Hepatocyte (in vitro differentiated cells): Measurements from ENCODE around the gene KCNQ1.

Experiments used
- EZH2 ChIP-seq: fragments of 200-600 bp; sonication (generic); IDR thresholded peaks from 2 replicates; pipeline ENCODE4 v1.6.1; 2016; ENCODE audit warnings: antibody characterized with exemption, mild to moderate bottlenecking, borderline replicate concordance
- TF ChIP-seq, protein P1 (sequence below): fragments of 200-600 bp; sonication (generic); IDR thresholded peaks from 2 replicates; pipeline ENCODE4 v1.5.1; 2016; ENCODE audit warnings: antibody characterized with exemption, mild to moderate bottlenecking; ENCODE audit not compliant: poor library complexity

DNA sequence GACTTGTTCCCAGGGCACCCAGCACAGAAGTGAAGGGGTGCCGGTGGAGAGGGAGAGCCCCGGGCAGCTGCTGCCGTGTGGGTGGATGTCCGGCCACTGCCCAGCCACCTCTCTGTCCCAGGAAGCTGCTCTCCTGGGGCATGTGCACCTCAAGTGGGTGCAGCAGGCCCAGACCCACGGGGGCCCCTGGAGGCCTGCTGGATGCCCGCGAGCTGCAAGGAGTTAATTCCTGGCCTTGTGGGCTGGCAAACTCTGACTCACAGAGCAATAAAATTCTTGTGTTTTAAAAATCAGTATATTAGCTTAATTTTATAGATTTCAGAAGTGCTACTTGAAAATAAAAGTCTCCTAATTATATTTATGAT, 292.4 kb downstream of the KCNQ1 start:
- TF ChIP-seq, protein P1, sequence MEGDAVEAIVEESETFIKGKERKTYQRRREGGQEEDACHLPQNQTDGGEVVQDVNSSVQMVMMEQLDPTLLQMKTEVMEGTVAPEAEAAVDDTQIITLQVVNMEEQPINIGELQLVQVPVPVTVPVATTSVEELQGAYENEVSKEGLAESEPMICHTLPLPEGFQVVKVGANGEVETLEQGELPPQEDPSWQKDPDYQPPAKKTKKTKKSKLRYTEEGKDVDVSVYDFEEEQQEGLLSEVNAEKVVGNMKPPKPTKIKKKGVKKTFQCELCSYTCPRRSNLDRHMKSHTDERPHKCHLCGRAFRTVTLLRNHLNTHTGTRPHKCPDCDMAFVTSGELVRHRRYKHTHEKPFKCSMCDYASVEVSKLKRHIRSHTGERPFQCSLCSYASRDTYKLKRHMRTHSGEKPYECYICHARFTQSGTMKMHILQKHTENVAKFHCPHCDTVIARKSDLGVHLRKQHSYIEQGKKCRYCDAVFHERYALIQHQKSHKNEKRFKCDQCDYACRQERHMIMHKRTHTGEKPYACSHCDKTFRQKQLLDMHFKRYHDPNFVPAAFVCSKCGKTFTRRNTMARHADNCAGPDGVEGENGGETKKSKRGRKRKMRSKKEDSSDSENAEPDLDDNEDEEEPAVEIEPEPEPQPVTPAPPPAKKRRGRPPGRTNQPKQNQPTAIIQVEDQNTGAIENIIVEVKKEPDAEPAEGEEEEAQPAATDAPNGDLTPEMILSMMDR: no peak
- TF ChIP-seq EZH2: no peak
